Loucy (cell line): ENCODE data around the gene ITIH1.

Source experiments
- EZH2phosphoT487 ChIP-seq: fragments of 200-600 bp; IDR thresholded peaks from 2 replicates; pipeline ENCODE4 v1.6.1; 2018; ENCODE audit warnings: antibody characterized with exemption, mild to moderate bottlenecking, moderate library complexity, borderline replicate concordance
- TF ChIP-seq, protein P1 (sequence below): fragments of 200-600 bp; sonication (generic); conservative IDR thresholded peaks from 2 replicates; pipeline ENCODE4 v1.5.1; 2014; ENCODE audit warnings: mild to moderate bottlenecking, antibody characterized with exemption, low read length

DNA sequence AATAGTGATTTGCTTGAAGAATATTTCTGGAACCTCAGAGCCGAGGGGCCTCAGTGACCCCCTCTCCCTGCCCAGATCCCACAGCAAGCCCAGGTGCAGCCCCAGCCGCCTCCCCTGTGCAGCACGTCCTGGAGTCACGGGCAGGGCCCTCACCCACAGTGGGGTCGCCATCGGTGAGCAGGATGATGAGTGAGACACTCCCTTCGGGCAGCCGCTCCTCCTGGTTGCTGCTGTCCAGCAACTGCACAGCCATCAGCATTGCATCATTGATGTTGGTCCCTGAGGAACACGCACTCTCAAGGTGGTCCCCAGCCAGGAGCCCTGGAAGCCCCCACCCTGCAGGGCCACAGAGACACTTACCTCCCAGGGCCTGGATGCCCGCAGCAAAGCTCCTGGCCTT lies 46.6 kb downstream of the ITIH1 start:
- TF ChIP-seq, protein P1, sequence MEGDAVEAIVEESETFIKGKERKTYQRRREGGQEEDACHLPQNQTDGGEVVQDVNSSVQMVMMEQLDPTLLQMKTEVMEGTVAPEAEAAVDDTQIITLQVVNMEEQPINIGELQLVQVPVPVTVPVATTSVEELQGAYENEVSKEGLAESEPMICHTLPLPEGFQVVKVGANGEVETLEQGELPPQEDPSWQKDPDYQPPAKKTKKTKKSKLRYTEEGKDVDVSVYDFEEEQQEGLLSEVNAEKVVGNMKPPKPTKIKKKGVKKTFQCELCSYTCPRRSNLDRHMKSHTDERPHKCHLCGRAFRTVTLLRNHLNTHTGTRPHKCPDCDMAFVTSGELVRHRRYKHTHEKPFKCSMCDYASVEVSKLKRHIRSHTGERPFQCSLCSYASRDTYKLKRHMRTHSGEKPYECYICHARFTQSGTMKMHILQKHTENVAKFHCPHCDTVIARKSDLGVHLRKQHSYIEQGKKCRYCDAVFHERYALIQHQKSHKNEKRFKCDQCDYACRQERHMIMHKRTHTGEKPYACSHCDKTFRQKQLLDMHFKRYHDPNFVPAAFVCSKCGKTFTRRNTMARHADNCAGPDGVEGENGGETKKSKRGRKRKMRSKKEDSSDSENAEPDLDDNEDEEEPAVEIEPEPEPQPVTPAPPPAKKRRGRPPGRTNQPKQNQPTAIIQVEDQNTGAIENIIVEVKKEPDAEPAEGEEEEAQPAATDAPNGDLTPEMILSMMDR = no peak
- no peak for TF ChIP-seq EZH2phosphoT487
